CMK (cell line): ENCODE measurements around the gene TOR1AIP2.
"Not testable (repeated sequence)": the region's sequence is repeated elsewhere in the genome, so short reads cannot be mapped to it uniquely, and the experiment has no call there.

Experiments
- DNase-seq: peaks from one replicate; pipeline ENCODE4 v3.0.0-alpha.2; 2010; ENCODE audit warnings: low read depth

The TOR1AIP2 gene

DNA sequence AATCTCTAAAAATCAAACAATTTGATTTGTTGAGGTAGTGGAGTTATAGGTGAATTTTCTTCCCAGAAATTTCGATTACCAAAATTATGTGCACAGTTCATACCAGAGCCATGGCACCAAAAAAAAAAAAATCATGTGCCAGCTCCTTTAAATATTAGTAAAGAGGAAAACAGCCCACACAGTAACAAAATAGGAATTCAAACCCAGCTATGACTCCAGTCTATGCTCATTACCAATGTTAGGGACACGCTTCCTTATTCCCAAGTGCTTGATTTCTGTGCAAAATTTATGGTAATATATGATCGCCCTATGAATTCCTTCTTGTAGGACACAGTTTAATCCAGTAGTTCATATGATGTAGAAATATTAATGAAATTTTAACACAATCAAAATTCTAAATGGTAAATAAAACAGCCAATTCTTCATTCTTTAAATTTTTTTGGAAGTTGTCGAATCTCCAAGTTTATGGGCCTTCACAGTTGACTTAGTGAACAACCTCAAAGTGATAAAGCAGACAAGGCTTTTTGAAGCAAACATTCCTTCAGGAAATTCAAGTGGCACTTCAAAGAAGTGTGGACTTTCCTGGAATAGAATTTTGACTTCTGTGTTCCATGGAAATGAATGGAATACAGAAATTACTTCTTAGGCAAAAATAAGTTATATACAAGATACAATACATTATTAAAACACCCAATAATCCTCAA is 1.9 kb downstream of the TOR1AIP2 start:
- no peak for DNase-seq

DNA sequence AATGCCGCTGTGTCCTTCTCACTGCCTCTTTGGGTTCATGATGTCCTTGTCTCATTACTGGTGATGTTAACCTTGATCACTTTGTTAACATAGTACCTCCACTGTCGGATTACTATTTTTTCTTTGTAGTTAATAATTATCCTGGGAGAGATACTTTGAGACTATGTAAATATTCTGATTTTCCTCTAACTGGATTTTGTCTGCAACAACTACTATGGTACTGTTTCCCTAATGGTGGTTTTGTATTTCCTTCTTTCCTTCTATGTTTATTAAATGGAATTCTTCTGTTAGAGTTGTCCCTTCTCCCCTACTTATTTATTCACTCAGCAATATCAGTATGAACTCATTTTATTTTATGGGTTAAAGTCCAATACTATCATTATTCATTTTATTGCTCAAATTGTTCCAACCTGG is 4.2 kb downstream of the TOR1AIP2 start:
- no peak for DNase-seq

DNA sequence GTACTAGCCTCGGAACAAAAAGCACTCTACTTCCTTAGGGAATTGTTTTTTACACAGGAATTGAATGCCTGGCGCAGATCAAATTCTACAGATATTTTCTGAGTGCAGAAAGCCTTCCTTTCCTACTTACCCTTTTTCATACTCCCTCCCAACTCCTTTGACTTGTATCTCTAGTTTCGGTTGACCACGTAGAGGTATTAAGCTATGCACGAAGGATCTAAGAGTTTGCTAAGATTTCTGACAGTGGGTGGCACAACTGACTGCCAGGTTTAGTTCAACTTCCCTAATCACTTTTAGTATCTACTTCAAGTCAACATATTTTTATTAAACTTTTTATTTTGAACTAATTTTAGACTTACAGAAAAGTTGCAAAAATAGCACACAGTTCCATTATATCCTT is 5.0 kb downstream of the TOR1AIP2 start:
- DNase-seq = no peak

DNA sequence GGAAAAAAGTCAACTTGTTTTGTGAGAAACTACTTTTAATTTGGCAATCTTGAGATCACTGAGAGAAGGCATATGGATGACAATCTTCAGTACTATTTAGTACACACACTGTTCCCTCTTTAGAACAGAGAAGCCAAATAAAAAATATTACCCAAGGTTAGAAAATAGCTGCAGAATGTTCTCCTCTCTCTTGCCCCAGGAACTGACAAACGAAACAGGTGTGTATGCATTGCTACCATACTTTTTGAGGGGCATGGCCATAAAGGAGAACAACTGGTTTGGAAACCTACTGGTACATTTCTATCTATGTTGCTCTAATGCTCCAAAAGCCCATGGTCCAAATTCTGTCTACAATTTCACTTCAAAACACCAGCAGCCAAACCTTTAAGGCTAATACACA is 5.7 kb downstream of the TOR1AIP2 start:
- DNase-seq = no peak

DNA sequence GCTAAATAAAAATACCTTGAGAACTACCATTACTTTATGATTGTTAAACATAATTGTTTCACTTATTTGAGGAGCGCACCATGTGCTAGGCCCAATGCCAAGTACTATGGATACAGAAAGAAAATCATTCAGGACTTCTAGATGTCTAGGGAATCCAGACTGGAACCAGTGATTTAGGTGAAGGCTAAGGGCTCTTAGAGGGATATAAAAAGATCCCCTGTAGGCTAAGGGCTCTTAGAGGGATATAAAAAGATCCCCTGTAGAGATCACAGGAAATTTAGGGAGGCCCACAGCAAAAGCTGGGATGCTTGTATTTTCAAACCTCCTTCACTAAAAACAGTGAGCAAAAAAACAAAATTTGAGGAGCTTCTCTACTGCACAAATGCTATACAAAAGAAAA is 6.7 kb downstream of the TOR1AIP2 start:
- no peak for DNase-seq

DNA sequence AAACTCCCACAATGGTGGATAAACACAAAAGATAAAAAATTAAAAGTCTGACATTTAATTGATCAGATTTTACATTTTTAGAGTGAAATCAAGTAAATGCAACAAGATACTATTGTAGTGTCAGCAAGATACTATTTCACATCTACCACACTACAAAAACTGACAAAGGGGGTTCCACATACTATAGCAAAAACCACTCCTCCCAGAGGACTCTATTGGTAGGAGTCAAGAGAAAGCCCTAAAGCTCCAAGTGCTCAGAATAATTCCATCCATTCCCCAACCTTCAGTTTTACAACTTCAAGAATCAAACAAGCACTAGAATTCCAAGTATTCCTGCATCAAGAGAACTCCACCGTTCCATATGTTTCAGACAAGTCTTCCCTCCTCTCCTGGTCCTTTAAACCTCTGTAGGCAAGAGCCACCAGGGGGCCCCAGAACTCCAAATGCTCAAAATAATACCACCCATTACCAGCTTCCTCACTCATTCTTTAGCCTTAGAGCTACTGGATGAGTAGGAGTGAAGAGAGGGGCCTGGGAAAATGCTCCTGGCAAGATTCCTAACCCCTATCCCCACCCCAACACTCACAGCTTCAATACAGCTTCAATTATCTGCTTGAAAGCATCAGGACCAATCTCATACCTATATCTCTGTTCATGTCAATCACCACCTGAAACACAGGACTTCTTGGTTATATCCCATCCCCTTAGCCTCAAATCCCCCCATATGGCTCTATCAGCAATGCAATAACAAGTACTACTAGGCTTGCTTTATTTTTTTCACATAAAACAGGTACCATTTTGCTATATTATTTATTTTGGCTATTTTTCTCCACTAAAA is 9.9 kb downstream of the TOR1AIP2 start:
- DNase-seq = no peak

DNA sequence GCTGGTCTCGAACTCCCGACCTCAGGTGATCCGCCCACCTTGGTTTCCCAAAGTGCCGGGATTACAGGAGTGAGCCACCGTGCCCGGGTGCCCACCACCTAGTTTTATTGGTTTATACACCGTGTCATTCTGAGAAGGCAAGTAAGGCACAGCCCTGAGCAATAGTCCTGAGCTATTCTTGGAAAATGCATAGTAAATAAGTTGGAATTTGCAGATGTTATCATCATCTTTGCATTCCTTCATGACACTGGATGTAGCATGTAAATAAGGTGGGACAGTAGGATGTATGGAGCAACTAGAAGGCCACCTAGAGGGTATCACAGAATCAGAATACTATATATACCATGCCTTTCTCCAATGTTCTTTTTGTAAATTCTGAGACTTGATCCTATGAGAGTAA is 11.0 kb downstream of the TOR1AIP2 start:
- DNase-seq = no peak

DNA sequence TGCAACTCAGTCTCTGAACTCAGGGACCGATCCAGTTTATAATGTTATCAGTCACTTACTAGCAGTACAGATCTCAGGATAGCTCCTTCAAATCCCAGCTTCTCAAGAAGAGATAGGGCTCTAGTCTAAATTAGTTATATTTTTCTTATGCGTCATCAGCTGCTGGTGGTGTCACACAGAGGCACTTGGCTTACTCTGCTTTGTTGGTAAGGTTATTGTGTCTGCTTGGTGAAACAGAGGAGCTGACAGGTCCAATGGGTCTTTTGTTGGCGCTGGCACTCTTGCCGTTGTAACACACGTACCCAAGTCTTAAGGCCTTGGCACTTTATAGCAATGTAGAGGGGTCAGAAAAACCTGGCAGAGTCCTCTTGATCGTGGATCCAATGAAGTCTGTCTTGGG is 12.2 kb downstream of the TOR1AIP2 start:
- DNase-seq = no peak

DNA sequence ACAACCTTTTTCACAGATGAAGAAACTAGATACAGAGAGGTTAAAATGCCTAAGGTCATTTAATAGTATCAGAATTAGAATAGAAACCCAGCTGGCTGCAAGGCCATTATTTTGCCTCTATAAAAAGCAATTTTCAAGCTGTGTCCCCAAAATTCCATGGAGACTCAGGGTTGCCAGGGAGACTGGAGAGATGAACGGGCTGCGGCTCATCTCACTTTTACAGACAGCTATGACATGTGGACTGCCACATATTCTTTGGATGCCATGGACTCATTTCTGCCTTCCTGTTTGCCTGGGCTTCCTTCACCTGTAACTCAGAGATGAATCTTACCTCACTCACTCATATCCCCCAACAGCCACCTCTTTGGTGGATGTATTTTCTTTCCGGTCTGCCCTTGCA is 17.0 kb downstream of the TOR1AIP2 start:
- DNase-seq = no peak

DNA sequence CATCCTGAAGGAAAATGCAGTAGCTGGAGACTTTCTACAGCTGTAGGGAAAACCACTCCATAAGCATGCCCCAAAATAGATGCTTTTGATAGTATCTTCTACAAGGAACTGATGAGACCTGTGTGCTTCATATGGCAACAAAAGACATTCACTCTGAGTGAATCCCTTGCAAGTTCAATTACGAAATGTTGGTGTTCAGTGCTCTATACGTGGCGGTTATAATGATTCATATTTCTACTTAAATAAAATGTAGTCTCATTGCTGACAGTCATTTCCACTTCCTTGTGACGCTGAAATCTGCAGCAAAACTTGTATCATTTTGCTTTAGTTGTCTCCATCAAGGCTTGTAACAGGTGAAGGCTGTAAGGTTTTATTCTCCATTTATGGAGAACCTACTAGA is 20.6 kb downstream of the TOR1AIP2 start:
- DNase-seq = no peak

DNA sequence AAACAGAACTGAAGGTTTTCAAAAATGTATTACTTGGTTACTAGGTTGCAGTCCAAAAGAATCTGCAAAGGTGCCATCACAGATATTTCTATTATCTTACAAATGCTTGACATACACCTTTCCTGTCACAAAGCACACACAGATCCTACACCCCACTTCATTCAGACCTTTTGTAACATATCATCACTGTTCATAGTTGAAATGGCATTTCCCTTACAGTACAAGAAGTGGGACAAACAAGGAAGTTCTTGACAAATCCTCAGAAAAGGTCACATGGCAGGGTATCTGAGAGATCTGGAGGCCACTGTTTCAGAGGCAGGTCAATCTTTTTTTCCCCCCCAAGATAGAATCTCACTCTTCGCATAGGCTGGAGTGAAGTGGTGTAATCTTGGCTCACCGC is 21.3 kb downstream of the TOR1AIP2 start:
- DNase-seq = no peak

DNA sequence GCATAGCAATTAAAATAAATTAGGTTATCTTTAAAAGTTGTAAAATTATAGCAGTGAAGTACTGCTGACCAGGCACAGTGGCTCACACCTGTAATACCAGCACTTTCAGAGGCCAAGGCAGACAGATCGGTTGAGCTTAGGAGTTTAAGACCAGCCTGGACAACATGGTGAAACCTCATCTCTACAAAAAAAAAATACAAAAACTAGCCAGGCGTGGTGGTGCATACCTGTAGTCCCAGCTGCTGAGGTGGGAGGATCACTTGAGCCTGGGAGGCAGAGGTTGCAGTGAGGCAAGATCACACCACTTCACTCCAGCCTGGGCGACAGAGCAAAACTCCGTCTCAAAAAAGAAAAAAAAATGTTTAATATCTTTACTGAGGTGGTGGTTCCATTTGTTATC is 21.8 kb downstream of the TOR1AIP2 start:
- DNase-seq = not testable (repeated sequence)

DNA sequence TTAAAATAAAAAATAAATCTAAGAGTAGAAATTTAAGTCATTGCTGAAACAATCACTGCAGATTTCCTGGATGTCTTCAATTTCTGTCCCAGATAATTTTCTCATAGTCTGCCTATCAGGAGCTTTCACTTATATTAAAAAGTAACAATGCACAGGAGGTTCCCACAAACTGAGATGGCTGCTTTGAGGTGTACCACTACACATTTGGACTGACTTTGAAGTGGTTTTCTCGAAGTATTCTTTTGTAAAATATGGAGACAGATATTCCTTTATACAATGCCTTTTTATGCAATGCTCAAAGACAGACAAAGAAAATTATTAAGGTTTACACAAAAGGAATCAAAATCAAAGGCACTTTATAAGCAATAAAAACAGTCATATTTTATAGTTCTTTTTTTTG is 24.5 kb downstream of the TOR1AIP2 start:
- DNase-seq = no peak

DNA sequence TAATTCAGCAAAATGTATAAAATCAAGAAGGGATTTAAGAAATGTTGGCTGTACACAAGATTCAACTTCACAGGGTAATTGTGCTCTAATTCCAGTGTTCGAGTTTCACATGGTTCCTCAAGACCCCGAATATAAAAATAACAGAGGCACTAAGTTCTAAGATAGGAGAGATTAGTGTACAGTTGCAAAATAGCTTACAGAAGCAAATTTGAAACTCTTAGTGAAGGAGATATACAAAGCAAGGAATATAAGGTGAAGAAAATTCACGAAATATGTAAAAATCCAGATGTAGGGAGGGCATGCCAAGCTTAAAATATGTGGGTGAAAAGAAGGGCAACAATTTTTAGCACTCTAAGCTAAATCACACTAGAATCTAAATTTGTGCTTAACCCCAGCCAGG is 29.4 kb downstream of the TOR1AIP2 start:
- DNase-seq = no peak

DNA sequence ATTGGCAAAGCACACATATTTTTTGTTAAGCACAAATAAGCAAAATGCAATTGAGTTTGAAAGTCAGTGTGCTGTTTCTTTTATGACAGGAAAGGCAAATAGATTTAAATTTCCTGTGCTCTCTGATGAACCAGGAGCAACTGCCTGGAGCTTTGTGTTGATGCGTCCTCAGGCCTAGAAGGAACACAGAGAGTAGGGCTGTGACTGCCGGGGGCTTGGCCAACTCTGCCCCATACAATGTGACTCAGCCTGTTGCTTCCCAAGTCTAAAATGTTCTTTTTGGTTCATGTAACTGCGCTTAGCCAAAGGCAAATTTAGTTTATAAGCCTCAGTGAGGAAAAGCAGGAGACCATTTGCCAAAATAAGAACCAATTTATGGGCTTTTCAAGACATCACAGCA is 37.5 kb downstream of the TOR1AIP2 start:
- DNase-seq = no peak

DNA sequence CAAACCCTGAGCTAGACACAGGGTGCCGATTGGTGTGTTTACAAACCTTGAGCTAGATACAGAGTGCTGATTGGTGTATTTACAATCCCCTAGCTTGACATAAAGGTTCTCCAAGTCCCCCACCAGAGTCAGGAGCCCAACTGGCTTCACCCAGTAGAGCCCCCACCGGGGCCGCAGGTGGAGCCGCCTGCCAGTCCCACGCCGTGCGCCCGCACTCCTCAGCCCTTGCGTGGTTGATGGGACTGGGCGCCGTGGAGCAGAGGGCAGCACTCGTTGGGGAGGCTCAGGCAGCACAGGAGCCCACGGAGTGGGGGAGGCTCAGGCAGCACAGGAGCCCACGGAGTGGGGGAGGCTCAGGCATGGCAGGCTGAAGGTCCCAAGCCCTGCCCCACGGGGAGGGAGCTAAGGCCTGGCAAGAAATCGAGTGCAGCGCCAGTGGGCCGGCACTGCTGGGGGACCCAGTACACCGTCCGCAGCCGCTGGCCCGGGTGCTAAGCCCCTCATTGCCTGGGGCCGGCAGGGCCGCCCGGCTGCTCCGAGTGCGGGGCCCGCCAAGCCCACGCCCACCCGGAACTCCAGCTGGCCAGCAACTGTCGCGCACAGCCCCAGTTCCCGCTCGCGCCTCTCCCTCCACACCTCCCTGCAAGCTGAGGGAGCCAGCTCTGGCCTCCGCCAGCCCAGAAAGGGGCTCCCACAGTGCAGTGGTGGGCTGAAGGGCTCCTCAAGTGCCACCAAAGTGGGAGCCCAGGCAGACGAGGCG is 40.7 kb downstream of the TOR1AIP2 start:
- not testable (repeated sequence) for DNase-seq

DNA sequence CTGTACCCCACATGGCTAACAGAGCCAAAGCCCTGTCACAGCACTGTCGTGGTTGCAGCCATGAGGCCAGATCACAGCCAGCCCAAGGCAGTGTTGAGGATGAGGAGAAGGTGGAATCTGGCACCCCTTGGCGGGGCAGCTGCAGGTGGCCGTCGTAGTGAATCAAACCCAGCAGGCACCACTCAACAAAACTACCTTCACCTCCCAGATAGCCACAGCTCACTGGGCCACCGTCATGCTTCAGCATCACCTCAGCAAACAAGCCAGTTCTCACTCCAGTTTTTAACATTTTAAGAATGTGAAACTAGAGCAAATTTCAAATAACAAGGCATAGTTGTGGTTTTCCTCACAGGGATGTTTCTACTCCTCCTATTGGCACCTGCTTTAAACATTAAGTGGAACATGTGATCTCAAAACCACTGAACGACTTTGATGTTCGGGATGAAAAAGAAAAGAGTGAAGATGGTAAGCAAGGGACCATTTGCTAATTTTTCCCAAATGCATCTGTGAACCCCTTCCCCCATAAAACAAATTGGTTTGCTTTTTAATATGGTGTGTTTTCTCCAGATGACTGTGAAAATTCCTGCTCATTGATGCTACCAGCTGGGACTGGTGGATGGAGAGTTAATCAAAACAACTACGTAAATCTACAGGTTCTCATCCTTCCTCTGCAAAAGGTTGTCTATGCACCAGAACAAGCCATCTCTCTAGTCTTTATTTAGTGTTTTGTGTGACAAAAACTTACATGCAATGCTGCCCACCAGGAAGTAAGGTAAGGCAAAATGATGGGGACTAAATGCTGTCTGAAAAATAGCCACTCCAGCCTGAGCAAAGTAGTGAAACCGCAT is 45.5 kb downstream of the TOR1AIP2 start:
- no peak for DNase-seq

DNA sequence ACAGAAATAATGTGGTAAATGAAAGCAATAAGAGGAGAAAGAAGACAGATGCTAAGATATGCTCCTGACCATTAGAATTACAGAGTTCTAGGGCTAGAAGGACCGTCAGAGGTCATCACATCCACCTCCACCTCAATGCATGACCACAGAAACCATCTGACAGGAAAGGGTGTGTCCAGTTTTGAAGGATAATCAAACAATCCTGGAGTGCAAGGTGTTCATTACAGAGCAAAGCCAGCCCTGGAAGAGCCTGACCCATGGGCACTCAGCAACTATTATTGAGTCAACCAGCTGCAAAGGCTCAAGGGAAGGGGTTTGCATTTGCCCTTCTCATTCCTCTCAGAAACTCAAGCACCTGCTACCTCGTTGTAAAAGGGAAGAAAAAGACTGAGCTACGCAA is 46.4 kb downstream of the TOR1AIP2 start:
- DNase-seq = no peak

DNA sequence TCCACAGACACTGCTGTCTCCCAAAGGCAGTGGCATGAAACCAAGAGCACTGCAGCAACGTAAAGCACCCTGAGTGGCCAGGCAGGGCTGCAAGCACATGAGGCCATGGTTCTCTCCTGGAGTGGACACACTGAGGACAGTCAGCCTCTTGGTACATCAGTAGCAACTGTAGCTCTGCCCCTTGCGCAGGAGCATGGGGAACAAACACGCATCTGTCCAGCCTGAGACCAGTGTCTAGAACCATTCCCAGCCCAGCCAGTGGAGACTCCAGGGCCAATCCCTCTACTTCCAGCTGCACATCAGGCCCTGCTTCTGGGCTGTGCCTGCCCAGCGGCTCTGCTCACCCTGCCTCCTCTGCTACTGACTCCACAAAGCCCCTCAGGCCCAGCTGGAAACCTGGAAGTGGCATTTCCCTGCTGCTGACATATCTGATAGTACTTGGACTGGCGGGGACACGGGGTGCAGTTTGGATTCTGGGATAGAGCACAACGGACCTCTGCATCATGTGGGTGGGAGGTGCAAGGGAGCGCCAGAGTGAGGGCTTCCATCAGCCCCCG is 49.0 kb downstream of the TOR1AIP2 start:
- no peak for DNase-seq

DNA sequence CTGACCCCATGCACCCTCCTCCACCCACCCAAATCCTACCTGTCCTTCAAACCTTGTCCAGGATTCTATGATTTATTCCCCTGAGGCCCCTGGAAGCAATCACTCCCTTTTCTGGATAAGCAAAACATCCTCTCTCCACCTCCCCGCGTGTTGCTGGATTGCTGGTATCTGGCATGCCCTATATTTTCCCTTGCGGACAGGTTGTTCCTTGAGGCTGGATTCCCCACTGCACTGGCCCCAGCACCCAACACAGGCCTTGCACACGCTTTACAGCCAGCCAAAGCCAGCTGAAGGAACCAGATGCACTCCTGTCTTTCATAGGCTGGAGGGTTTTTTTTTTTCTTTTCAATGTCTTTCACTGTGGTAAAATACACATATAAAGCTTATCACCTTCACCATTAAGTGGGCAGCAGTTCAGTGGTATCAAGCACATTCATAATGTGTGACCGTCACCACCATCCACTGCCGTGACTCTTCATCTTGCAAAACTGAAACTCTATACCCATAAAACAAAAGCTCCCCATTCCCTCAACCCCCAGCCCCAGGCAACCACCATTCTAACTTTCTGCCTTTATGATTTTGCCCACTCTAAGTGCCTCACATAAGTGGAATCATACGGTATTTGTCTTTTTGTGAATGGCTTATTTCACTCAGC is 50.9 kb downstream of the TOR1AIP2 start:
- DNase-seq = no peak

DNA sequence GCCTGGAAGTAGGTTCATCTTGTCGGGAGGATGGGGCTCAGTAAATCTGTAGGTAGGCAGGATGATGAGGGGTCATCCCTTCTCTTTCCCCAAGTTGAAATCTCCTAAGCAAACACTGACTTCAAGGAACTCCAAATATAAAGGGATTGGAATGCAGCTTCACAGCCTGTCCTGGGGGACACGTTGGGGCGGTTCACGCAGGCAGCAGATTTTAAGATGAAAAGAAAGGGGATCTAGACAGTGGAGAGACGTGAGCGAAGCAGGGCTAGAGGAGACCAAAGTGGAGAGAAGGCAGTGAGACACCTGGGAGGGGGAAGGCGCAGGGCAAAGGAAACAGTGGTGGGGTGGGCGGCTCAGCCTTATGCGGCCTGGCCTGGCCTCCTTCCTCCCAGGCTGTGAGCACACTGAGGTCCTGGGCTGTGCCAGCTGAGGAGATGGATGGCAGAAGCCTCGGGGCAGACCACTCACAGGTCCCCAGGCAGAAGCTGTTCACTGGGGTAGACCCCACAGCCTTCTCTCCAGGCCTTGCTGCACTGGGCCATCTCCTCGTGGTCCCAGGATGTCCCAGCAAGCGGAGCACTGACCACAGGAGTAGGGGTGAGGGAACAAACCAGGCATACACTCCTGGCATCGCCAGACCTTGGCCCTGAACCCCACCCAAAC is 51.7 kb downstream of the TOR1AIP2 start:
- no peak for DNase-seq
